GM12878 (cell line): ENCODE data around the gene FAM221A. TPM values are rescaled to one million over a fixed set of nuclear protein-coding genes. Genes with fewer than 3 reads are reported as not detected.

ENCODE experiments used
- ATAC-seq: fragments of 200-7000 bp; cut with Tn5 transposase; 3 replicates; pipeline ENCODE4 v1.9.1; 2020; ENCODE audit warnings: mild to moderate bottlenecking, moderate library complexity
- BruUV-seq: library from RNA; stranded (reverse); fragments of 400-500 nt; replicated peaks from 2 replicates; lab custom pipeline; 2021; lab: Mats Ljungman, UMichigan
- CTCF ChIA-PET: fragments of 300-600 bp; sonication (Branson Sonifier 250); formaldehyde crosslinking; extraction: SDS; loops from one replicate; lab custom pipeline; 2021; ENCODE audit warnings: inconsistent platforms; lab: Yijun Ruan, JAX
- POLR2A ChIA-PET: fragments of 350-600 bp; formaldehyde crosslinking; extraction: SDS; loops from one replicate; lab custom pipeline; 2021; ENCODE audit warnings: inconsistent platforms; lab: Charles Lee
- RAD21 ChIA-PET: fragments of 300-600 bp; sonication (Branson Sonifier 250); formaldehyde crosslinking; loops from one replicate; lab custom pipeline; 2023; ENCODE audit warnings: antibody characterized with exemption; ENCODE audit not compliant: unreplicated experiment; lab: Charles Lee
- SMC1A ChIA-PET: fragments of 300-600 bp; sonication (Branson Sonifier 250); formaldehyde crosslinking; loops from one replicate; lab custom pipeline; 2023; ENCODE audit not compliant: unreplicated experiment, uncharacterized antibody; lab: Charles Lee
- DNase-seq: peaks from one replicate; pipeline ENCODE4 v3.0.0-alpha.2; 2011; ENCODE audit warnings: low read depth, low spot score
- FAIRE-seq: peaks from 3 replicates; lab custom pipeline; 2011; peaks lifted over from hg19 to GRCh38; lab: Jason Lieb, UNC
- H2AFZ ChIP-seq: 2 replicates; pipeline ENCODE4 v1.6.0; 2011; ENCODE audit warnings: low read depth, low read length, control low read depth; ENCODE audit not compliant: control insufficient read depth
- H3K27ac ChIP-seq: 2 replicates; pipeline ENCODE4 v1.5.1; 2011; ENCODE audit warnings: control low read depth; ENCODE audit not compliant: control insufficient read depth, insufficient read depth
- H3K27me3 ChIP-seq, 2 experiments: replicated peaks in 1 of 2; 2 replicates each; pipeline versions ENCODE4 v1.6.0 to v1.6.1; 2011; ENCODE audit warnings: low read length in 1 of 2; ENCODE audit not compliant: control insufficient read depth in 2 of 2, insufficient read depth in 2 of 2
- H3K36me3 ChIP-seq, 2 experiments: 2 replicates each; pipeline ENCODE4 v1.5.1; 2011; ENCODE audit warnings: low read length in 1 of 2; ENCODE audit not compliant: control insufficient read depth in 2 of 2, insufficient read depth in 2 of 2
- H3K4me1 ChIP-seq: 2 replicates; pipeline ENCODE4 v1.6.1; 2011; ENCODE audit warnings: mild to moderate bottlenecking, low read length, moderate library complexity, mixed read lengths; ENCODE audit not compliant: control insufficient read depth, insufficient read depth
- H3K4me2 ChIP-seq: 2 replicates; pipeline ENCODE4 v1.6.0; 2011; ENCODE audit warnings: control low read depth; ENCODE audit not compliant: control insufficient read depth, insufficient read depth
- H3K4me3 ChIP-seq: fragments of 200-600 bp; sonication (generic); 2 replicates; pipeline ENCODE4 v1.5.1; 2016
- H3K79me2 ChIP-seq: 2 replicates; pipeline ENCODE4 v1.6.0; 2011; ENCODE audit warnings: low read length; ENCODE audit not compliant: control insufficient read depth, insufficient read depth
- H3K9ac ChIP-seq: 2 replicates; pipeline ENCODE4 v1.8.0; 2011; ENCODE audit warnings: low read length, control low read depth, mixed read lengths; ENCODE audit not compliant: control insufficient read depth, insufficient read depth
- H3K9me3 ChIP-seq: replicated peaks from 3 replicates; pipeline ENCODE4 v1.5.1; 2011; ENCODE audit warnings: mild to moderate bottlenecking, low read length; ENCODE audit not compliant: control insufficient read depth, insufficient read depth
- H4K20me1 ChIP-seq: 2 replicates; pipeline ENCODE4 v1.6.0; 2011; ENCODE audit not compliant: control insufficient read depth, insufficient read depth
- CHD1 ChIP-seq: IDR thresholded peaks from 2 replicates; pipeline ENCODE4 v1.6.1; 2012; ENCODE audit warnings: low read depth, low read length, improper control_type of control experiment
- EGR1 ChIP-seq, 2 experiments: IDR thresholded peaks; 1 replicate in 1 of 2; 2 replicates in 1 of 2; pipeline ENCODE4 v1.6.1; 2011 to 2012; ENCODE audit warnings: low read depth in 2 of 2, low read length in 2 of 2, borderline replicate concordance in 1 of 2, mild to moderate bottlenecking in 1 of 2, moderate library complexity in 1 of 2
- MEF2A ChIP-seq: IDR thresholded peaks from 2 replicates; pipeline ENCODE4 v1.6.1; 2011; ENCODE audit warnings: low read depth, mild to moderate bottlenecking, low read length, moderate library complexity; ENCODE audit not compliant: insufficient read depth
- MTA2 ChIP-seq: fragments of 450-650 bp; IDR thresholded peaks from 2 replicates; pipeline ENCODE4 v1.6.1; 2016; ENCODE audit warnings: low read depth, mild to moderate bottlenecking, moderate library complexity
- PAX5 ChIP-seq: IDR thresholded peaks from 2 replicates; pipeline ENCODE4 v1.6.1; 2011; ENCODE audit warnings: low read depth, low read length, borderline replicate concordance
- PAX8 ChIP-seq: fragments of 450-650 bp; IDR thresholded peaks from 2 replicates; pipeline ENCODE4 v1.6.1; 2017; ENCODE audit warnings: mild to moderate bottlenecking, moderate library complexity
- SKIL ChIP-seq: fragments of 450-650 bp; IDR thresholded peaks from 2 replicates; pipeline ENCODE4 v1.6.1; 2017; ENCODE audit warnings: mild to moderate bottlenecking, low read depth, inconsistent platforms; ENCODE audit not compliant: poor library complexity, severe bottlenecking
- ZNF217 ChIP-seq: fragments of 450-650 bp; IDR thresholded peaks from 2 replicates; pipeline ENCODE4 v1.6.1; 2017; ENCODE audit warnings: antibody characterized with exemption, mild to moderate bottlenecking
- WGBS: methylation state at CpG from one replicate; pipeline ENCODE4 v1.1.6; 2016; ENCODE audit warnings: low lambda C conversion rate; ENCODE audit not compliant: insufficient replicate concordance, insufficient coverage; ENCODE audit errors: missing lambda C conversion rate; 5-methylcytosine and 5-hydroxymethylcytosine counted together
- in situ Hi-C: fragments of 300-500 bp; cut with MboI; formaldehyde crosslinking; loops from 9 replicates; pipeline ENCODE4 v1.14.3; 2018; ENCODE audit warnings: mixed read lengths
- intact Hi-C: fragments of 100-400 bp; cut with micrococcal nuclease; formaldehyde crosslinking; loops from one replicate; pipeline ENCODE4 v1.14.2; 2022; ENCODE audit not compliant: unreplicated experiment
- polyA plus RNA-seq, 11 experiments: library from polyadenylated mRNA; depleted of rRNA in 4 of 11; unstranded in 6 of 11; stranded (reverse) in 5 of 11; fragments of >200 nt; fragmentation: Nextera tagmentation in 4 of 11; fragmentation: Illumina TruSeq in 1 of 11; extraction: Ambion mirVana in 4 of 11; extraction: Trizol in 1 of 11; gene quantifications; 1 replicate in 1 of 11; 2 replicates in 10 of 11; pipeline versions ENCODE4 v1.2.1 to v1.2.3, GENCODE V29; 2011 to 2016; ENCODE audit warnings: inconsistent platforms in 2 of 11, missing spikeins in 2 of 11, low read depth in 1 of 11
- total RNA-seq, 4 experiments: library from RNA; depleted of rRNA in 3 of 4; stranded (reverse); fragments of >200 nt in 3 of 4; fragmentation: Illumina TruSeq in 1 of 4; extraction: Trizol in 1 of 4; gene quantifications; 2 replicates each; pipeline versions ENCODE4 v1.2.1 to v1.2.3, GENCODE V29; 2013 to 2021
- TF ChIP-seq, protein P1 (sequence below): fragments of 450-650 bp; IDR thresholded peaks from 2 replicates; pipeline ENCODE4 v1.6.1; 2018; ENCODE audit warnings: borderline replicate concordance, mild to moderate bottlenecking; ENCODE audit not compliant: partially characterized antibody

FAM221A gene
- total and polyA plus RNA-seq, 10 of the 15 experiments (the other 5 are each of a cell fraction or from before 2014, with no cell fraction given): 6.3 to 16.7 (median 9.7) TPM

DNA sequence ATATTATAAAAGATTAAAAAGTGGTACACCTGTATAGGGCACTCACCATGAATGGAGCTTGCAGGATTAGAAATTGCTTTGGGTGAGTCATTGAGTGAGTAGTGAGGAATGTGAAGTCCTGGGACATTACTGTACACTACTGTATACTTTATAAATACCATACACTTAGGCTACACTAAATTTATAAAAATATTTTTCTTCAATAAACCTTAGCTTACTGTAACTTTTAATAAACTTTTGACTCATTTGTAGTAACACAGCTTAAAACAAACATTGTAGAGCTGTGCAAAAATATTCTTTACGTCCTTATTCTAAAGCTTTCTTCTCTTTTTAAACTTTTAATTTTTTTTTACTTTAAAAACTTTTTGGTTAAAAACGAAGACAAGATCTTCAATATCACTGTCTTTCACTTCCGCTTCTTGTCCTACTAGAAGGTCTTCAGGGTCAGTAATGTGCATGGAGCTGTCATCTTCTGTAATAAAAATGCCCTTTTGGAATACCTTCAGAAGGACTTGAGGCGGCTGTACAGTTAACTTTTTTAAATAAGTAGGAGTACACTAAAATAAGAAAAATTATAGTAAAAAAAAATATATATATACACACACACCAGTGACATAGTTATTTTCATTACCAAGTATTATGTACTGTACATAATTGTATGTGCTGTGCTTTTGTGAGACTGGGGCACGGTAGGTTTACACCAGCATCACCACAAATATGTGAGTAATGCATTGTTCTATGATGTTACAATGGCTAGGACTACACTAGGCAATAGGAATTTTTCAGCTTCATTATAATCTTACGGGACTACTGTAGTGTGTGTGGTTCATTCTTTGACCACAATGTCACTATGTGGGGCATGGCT, 33.5 kb downstream of the FAM221A start:
- no TSS peak for BruUV-seq
- Histone ChIP-seq H4K20me1 (no peaks in the 10 kb centered on the region), H2AFZ (no peak overlapping the region), H3K9ac (no peak overlapping the region), H3K36me3 (no peaks in the 10 kb centered on the region), H3K79me2 (no peaks in the 10 kb centered on the region), H3K4me2 (no peak overlapping the region), H3K4me3 (no peak overlapping the region), H3K9me3 (no peaks in the 10 kb centered on the region), H3K27ac (no peak overlapping the region), H3K4me1 (no peaks in the 10 kb centered on the region), H3K27me3 (no peaks in the 10 kb centered on the region)
- 63% methylated on average over 6 of the region's 6 CpGs for WGBS
- in situ Hi-C loops (no loop called here), intact Hi-C loops (loop anchor here (5.0 kb wide), 1 partner anchor 441 kb away; no protein-coding TSS in a partner anchor)
- FAIRE-seq (no peak), DNase-seq (no peak), ATAC-seq (peak; percentile 27; the same call in 1 of the 3 replicates)
- POLR2A ChIA-PET: interaction anchor here (0.6 kb wide), 2 partner anchors 14 to 154 kb away, joined by 5 to 7 read pairs; no protein-coding TSS in a partner anchor
- SMC1A ChIA-PET: interaction anchor here (0.7 to 8.1 kb wide), 10 partner anchors 10 to 576 kb away, joined by 3 to 170 read pairs (median 5); no protein-coding TSS in a partner anchor
- no peak for TF ChIP-seq PAX5
- TF ChIP-seq PAX8: no peak
- TF ChIP-seq CHD1: no peak
- TF ChIP-seq, protein P1, sequence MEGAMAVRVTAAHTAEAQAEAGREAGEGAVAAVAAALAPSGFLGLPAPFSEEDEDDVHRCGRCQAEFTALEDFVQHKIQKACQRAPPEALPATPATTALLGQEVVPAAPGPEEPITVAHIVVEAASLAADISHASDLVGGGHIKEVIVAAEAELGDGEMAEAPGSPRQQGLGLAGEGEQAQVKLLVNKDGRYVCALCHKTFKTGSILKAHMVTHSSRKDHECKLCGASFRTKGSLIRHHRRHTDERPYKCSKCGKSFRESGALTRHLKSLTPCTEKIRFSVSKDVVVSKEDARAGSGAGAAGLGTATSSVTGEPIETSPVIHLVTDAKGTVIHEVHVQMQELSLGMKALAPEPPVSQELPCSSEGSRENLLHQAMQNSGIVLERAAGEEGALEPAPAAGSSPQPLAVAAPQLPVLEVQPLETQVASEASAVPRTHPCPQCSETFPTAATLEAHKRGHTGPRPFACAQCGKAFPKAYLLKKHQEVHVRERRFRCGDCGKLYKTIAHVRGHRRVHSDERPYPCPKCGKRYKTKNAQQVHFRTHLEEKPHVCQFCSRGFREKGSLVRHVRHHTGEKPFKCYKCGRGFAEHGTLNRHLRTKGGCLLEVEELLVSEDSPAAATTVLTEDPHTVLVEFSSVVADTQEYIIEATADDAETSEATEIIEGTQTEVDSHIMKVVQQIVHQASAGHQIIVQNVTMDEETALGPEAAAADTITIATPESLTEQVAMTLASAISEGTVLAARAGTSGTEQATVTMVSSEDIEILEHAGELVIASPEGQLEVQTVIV: no peak
- no peak for TF ChIP-seq ZNF217
- TF ChIP-seq MTA2: no peak
- no peak for TF ChIP-seq MEF2A
- no peak for TF ChIP-seq EGR1 (IDR thresholded peaks at IDR 0.05; ENCODE audit: borderline replicate concordance in 1 of 2, low read depth in 2 of 2, low read length in 2 of 2)
- no peak for TF ChIP-seq SKIL
- RAD21 ChIA-PET: interaction anchor here (0.5 to 7.4 kb wide), 9 partner anchors 11 to 875 kb away, joined by 3 to 129 read pairs (median 4); no protein-coding TSS in a partner anchor
- CTCF ChIA-PET: interaction anchor here (0.6 to 13.5 kb wide), 15 partner anchors 8 to 668 kb away, joined by 3 to 264 read pairs (median 4); no protein-coding TSS in a partner anchor
